Spinal cord (tissue), 10 donors: ENCODE measurements around the gene SMARCD1. TPM values are rescaled to one million over a fixed set of nuclear protein-coding genes. Genes with fewer than 3 reads are reported as not detected.

Experiments used
- DNase-seq, 6 donors: peaks; one replicate each; pipeline versions ENCODE4 v3.0.0 to v3.0.0-alpha.2; 2013 to 2015; ENCODE audit warnings: low spot score in 6 of 6, low read depth in 4 of 6
- H3K27ac ChIP-seq: one replicate; pipeline ENCODE4 v1.5.1; 2013; ENCODE audit warnings: low read depth, low read length, control low read depth
- H3K27me3 ChIP-seq: one replicate; pipeline ENCODE4 v1.6.1; 2013; ENCODE audit warnings: low read length; ENCODE audit not compliant: control insufficient read depth, insufficient read depth
- H3K36me3 ChIP-seq: one replicate; pipeline ENCODE4 v1.6.1; 2013; ENCODE audit warnings: low read length; ENCODE audit not compliant: control insufficient read depth, insufficient read depth
- H3K4me1 ChIP-seq: one replicate; pipeline ENCODE4 v1.6.1; 2013; ENCODE audit warnings: low read length; ENCODE audit not compliant: control insufficient read depth, insufficient read depth
- H3K4me3 ChIP-seq: one replicate; pipeline ENCODE4 v1.5.1; 2013; ENCODE audit warnings: low read depth, low read length, control low read depth
- H3K9me3 ChIP-seq: one replicate; pipeline ENCODE4 v1.6.1; 2013; ENCODE audit warnings: low read length; ENCODE audit not compliant: control insufficient read depth, insufficient read depth
- WGBS: methylation state at CpG from one replicate; pipeline ENCODE4 v1.1.5; 2013; ENCODE audit warnings: missing lambda C conversion rate; ENCODE audit not compliant: insufficient coverage; 5-methylcytosine and 5-hydroxymethylcytosine counted together
- polyA plus RNA-seq, 2 donors: library from polyadenylated mRNA; unstranded; fragments of 120-200 nt; gene quantifications; one replicate each; pipeline ENCODE4 v1.2.1, GENCODE V29; 2013; ENCODE audit not compliant: insufficient read length in 2 of 2
- total RNA-seq, 2 donors: library from RNA; depleted of rRNA in 1 of 2; stranded (reverse); fragments of 120-200 nt in 1 of 2; fragments of >200 nt in 1 of 2; gene quantifications; one replicate each; pipeline versions ENCODE4 v1.2.3 to v1.2.4, GENCODE V29; 2013 to 2014
- donor health status: healthy.

The SMARCD1 gene
- total and polyA plus RNA-seq, 4 donors: 34.7 to 133 (median 89.4) TPM

DNA sequence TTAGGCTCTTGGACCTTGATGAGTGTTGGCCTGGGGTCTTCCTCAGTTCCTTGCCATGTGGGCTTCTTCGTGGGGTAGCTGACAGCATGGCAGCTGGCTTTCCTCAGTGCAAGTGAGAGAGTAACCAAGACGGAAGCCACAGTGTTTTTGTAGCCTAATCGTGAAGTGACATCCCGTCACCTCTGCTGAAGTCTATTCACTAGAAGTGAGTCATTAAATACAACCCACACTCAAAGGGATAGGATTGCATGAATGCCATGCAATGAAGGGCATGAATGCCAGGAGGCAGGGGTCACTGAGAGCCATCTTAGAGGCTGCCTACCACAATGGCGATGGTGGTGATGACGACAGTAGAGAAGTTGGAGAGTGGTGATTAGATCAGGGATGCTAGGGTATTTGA lies 41.3 kb upstream of the SMARCD1 start:
- Histone ChIP-seq H3K27me3 (no peaks in the 10 kb centered on the region), H3K4me3 (no peak overlapping the region), H3K4me1 (peaks cover 19% of the 10 kb centered on the region), H3K27ac (no peak overlapping the region), H3K9me3 (no peaks in the 10 kb centered on the region), H3K36me3 (no peaks in the 10 kb centered on the region)
- no peak for DNase-seq
- WGBS: 64% methylated on average over 4 of the region's 6 CpGs

- Histone ChIP-seq H3K36me3 (no peaks in the 10 kb centered on the region), H3K27me3 (peaks cover 3% of the 10 kb centered on the region), H3K27ac (no peak overlapping the region), H3K4me3 (no peak overlapping the region), H3K4me1 (peaks cover 13% of the 10 kb centered on the region), H3K9me3 (no peaks in the 10 kb centered on the region)
- 100% methylated on average over 1 of the region's 7 CpGs for WGBS
- no peak for DNase-seq
These were observed 37.4 kb upstream of the SMARCD1 start for GRCh38 chr12:50047693-50048250.

DNA sequence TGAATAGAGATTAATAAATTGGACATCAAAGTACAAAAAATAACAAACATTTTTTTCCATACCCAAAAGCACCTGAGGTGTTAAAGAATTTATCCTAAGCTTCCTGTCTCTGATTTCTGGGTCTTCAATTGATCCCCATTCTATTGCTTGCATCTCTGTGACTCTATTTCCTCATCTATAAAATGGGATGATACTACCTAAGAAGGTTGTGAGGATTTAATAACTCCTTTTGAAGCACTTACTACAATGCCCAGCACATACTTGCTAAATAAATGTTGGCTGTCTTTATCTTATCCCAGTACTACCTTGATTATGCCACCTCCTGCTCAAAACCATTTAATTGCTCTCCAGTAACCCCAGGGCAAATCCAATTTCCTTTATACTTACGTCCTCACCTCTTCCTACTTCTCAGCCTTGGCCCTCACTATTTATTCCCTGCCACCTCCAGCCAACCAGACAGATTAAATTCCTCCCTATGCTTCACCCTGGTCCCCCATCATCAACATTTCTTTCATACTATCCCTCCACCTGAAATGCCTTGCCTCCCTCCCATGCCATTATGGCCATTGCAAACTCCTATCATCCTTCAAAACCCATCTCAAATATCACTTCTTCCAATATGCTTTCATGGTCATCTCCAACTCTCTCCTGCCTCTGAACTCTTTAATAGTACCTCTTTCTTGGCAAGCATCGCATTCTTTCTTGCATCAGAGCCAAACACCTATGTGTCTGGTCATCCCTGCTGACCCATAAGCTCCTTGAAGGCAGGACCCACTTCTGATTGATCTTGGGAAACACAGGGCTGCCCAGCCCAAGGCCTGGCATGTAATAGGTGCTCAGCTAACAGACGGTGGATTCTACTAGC lies 35.7 kb upstream of the SMARCD1 start:
- peaks cover 3% of the 10 kb centered on the region for H3K27me3 ChIP-seq
- no peak overlapping the region for H3K4me3 ChIP-seq

GRCh38 chr12:50050119-50050385 lies 35.1 kb upstream of the SMARCD1 start:
- no peaks in the 10 kb centered on the region for H3K36me3 ChIP-seq
- H3K27ac ChIP-seq: no peak overlapping the region
- H3K9me3 ChIP-seq: no peaks in the 10 kb centered on the region
- WGBS: 57% methylated on average over 1 of the region's 3 CpGs
- no peak for DNase-seq
- peaks cover 13% of the 10 kb centered on the region for H3K4me1 ChIP-seq
- peak overlapping the region; percentile 31 for H3K4me3 ChIP-seq
- peaks cover 3% of the 10 kb centered on the region for H3K27me3 ChIP-seq

More for the DNA sequence above, 35.7 kb upstream of the SMARCD1 start:
- H3K36me3 ChIP-seq: no peaks in the 10 kb centered on the region
- 88% methylated on average over 3 of the region's 3 CpGs for WGBS
- peaks cover 13% of the 10 kb centered on the region for H3K4me1 ChIP-seq
- no peak for DNase-seq
- no peak overlapping the region for H3K27ac ChIP-seq
- H3K9me3 ChIP-seq: no peaks in the 10 kb centered on the region

- no peak overlapping the region for H3K27ac ChIP-seq
- no peaks in the 10 kb centered on the region for H3K36me3 ChIP-seq
- WGBS: 8% methylated on average over 32 of the region's 37 CpGs
- no peaks in the 10 kb centered on the region for H3K9me3 ChIP-seq
- DNase-seq: peak in 2 of 6 donors; percentile 74 to 92
- H3K4me1 ChIP-seq: peaks cover 15% of the 10 kb centered on the region
- peak overlapping the region; percentile 31 for H3K4me3 ChIP-seq
- peaks cover 3% of the 10 kb centered on the region for H3K27me3 ChIP-seq
These were observed 34.6 kb upstream of the SMARCD1 start for GRCh38 chr12:50050410-50051098.

DNA sequence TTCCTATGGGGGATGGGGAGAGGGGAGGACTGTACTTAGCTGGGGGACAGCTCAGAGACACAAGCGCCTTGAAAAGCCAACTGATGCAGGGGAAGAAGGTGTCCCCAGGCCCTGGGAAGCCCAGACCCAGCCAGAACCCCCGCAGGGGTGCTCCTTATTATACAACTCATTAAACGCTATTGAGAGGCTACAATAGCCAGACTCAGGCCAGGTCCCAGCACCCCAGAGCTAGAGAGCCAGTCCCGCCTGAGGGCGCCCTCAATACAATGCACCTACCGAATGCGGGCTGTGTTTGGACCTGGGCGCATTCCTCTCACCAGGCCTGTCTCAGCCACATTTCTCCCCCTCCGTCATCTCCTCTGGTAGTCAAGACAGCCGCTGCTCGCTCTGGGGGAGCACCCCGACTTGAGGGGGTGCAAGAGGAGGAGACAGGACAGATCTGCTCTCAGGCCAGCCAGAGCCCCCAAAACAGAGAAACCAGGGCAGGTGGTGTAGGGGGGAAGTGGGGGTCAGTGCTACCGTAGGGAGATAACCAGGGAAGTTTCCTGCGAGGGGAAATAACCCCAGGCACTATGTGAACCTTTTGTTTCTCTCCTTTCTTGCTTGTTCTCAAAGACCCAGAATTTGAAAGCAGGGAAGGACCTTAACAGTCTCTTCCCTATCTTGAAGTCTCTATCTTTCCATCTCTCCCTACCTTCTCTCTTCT lies 33.9 kb upstream of the SMARCD1 start:
- 48% methylated on average over 12 of the region's 14 CpGs for WGBS
- Histone ChIP-seq H3K9me3 (no peaks in the 10 kb centered on the region), H3K4me1 (peaks cover 22% of the 10 kb centered on the region), H3K36me3 (no peaks in the 10 kb centered on the region), H3K27ac (no peak overlapping the region), H3K4me3 (no peak overlapping the region), H3K27me3 (peaks cover 3% of the 10 kb centered on the region)
- DNase-seq: no peak

- Histone ChIP-seq H3K4me1 (peaks cover 31% of the 10 kb centered on the region), H3K9me3 (no peaks in the 10 kb centered on the region), H3K27me3 (peaks cover 5% of the 10 kb centered on the region), H3K36me3 (no peaks in the 10 kb centered on the region), H3K27ac (no peak overlapping the region), H3K4me3 (no peak overlapping the region)
- no peak for DNase-seq
These were observed 32.6 kb upstream of the SMARCD1 start for GRCh38 chr12:50052544-50052943.

DNA sequence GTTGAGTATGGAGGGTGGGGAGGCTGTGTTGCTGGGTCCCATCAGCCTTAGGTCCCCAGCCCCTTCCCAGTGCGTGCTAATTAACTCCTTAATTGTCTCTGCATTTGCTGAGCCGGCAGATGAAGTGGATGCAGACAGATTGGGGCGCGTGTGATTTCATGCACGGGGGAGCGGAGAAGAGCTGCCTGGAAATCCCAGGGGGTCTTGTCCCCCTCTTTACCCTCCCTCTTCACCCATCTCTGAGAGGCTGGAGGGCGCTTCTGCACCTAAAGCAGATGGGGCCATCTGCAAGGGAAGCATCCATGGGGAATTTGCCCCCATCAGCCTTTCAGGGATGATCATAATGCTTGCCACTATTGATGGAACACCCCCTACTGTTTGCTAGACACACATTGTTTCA lies 32.2 kb upstream of the SMARCD1 start:
- peaks cover 5% of the 10 kb centered on the region for H3K27me3 ChIP-seq

GRCh38 chr12:50053583-50053982 lies 31.6 kb upstream of the SMARCD1 start:
- Histone ChIP-seq H3K4me1 (peaks cover 39% of the 10 kb centered on the region), H3K4me3 (no peak overlapping the region)

More for the DNA sequence above, 32.2 kb upstream of the SMARCD1 start:
- peak in 2 of 6 donors; percentile 21 to 85 for DNase-seq
- H3K27ac ChIP-seq: no peak overlapping the region
- WGBS: 100% methylated on average over 2 of the region's 7 CpGs
- no peak overlapping the region for H3K4me3 ChIP-seq
- no peaks in the 10 kb centered on the region for H3K9me3 ChIP-seq
- no peaks in the 10 kb centered on the region for H3K36me3 ChIP-seq
- H3K4me1 ChIP-seq: peaks cover 33% of the 10 kb centered on the region

More at GRCh38 chr12:50053583-50053982, 31.6 kb upstream of the SMARCD1 start:
- no peaks in the 10 kb centered on the region for H3K9me3 ChIP-seq
- WGBS: 86% methylated on average over 1 of the region's 1 CpG
- DNase-seq: peak in 1 of 6 donors; percentile 1
- no peak overlapping the region for H3K27ac ChIP-seq
- peaks cover 5% of the 10 kb centered on the region for H3K27me3 ChIP-seq
- H3K36me3 ChIP-seq: peaks cover under 1% of the 10 kb centered on the region
